SK-N-SH (cell line): ENCODE measurements around the gene OST4. TPM values are rescaled to one million over a fixed set of nuclear protein-coding genes. Genes with fewer than 3 reads are reported as not detected.

ENCODE experiments used
- CTCF ChIA-PET: fragments of 300-600, 350-600 bp; formaldehyde crosslinking; extraction: SDS; loops from one replicate; lab custom pipeline; 2021; lab: Yijun Ruan, JAX
- POLR2A ChIA-PET: fragments of 350-600 bp; sonication (Branson Sonifier 250); formaldehyde crosslinking; extraction: SDS; loops from one replicate; lab custom pipeline; 2020; ENCODE audit warnings: antibody characterized with exemption, inconsistent platforms; lab: Yijun Ruan, JAX
- DNase-seq: peaks from one replicate; pipeline ENCODE4 v3.0.0; 2012
- H2AFZ ChIP-seq: fragments of 200-600 bp; sonication (generic); 2 replicates; pipeline ENCODE4 v1.8.1; 2016; ENCODE audit warnings: antibody characterized with exemption, mild to moderate bottlenecking, low read depth
- H3F3A ChIP-seq: fragments of 200-600 bp; sonication (generic); replicated peaks from 2 replicates; pipeline ENCODE3; 2016; ENCODE audit warnings: antibody characterized with exemption, mild to moderate bottlenecking; ENCODE audit not compliant: insufficient read depth
- H3K27ac ChIP-seq, 2 experiments: fragments of 200-500 bp in 1 of 2; fragments of 200-600 bp in 1 of 2; sonication (Bioruptor generic) in 1 of 2; sonication (generic), shearing (Covaris generic) in 1 of 2; 2 replicates each; pipeline versions ENCODE4 v1.5.1 to v1.6.1; 2014 to 2016; ENCODE audit warnings: low read depth in 2 of 2, inconsistent platforms in 1 of 2, low read length in 1 of 2, mild to moderate bottlenecking in 1 of 2, mixed read lengths in 1 of 2
- H3K27me3 ChIP-seq: fragments of 200-600 bp; sonication (generic), shearing (Covaris generic); 2 replicates; pipeline ENCODE4 v1.6.1; 2016; ENCODE audit warnings: mixed run types; ENCODE audit not compliant: insufficient read depth
- H3K36me3 ChIP-seq, 2 experiments: fragments of 200-500 bp in 1 of 2; fragments of 200-600 bp in 1 of 2; sonication (Bioruptor generic) in 1 of 2; sonication (generic) in 1 of 2; replicated peaks in 1 of 2; 2 replicates each; pipeline versions ENCODE3 to v1.5.1; 2014 to 2016; ENCODE audit warnings: low read length in 1 of 2, mild to moderate bottlenecking in 1 of 2; ENCODE audit not compliant: insufficient read depth in 2 of 2, control insufficient read depth in 1 of 2
- H3K4me1 ChIP-seq, 2 experiments: fragments of 200-500 bp in 1 of 2; fragments of 200-600 bp in 1 of 2; sonication (Bioruptor generic) in 1 of 2; sonication (generic), shearing (Covaris generic) in 1 of 2; 2 replicates each; pipeline versions ENCODE4 v1.5.1 to v1.6.1; 2014 to 2016; ENCODE audit warnings: low read depth in 1 of 2, low read length in 1 of 2, mixed run types in 1 of 2; ENCODE audit not compliant: insufficient read depth in 2 of 2, control insufficient read depth in 1 of 2
- H3K4me2 ChIP-seq: fragments of 200-600 bp; sonication (generic), shearing (Covaris generic); 2 replicates; pipeline ENCODE4 v1.6.1; 2017; ENCODE audit warnings: mixed run types
- H3K4me3 ChIP-seq, 2 experiments: fragments of 200-500 bp in 1 of 2; fragments of 200-600 bp in 1 of 2; sonication (Bioruptor generic) in 1 of 2; sonication (generic), shearing (Covaris generic) in 1 of 2; 2 replicates each; pipeline versions ENCODE4 v1.5.1 to v1.8.1; 2014 to 2016; ENCODE audit warnings: low read depth in 2 of 2, inconsistent platforms in 1 of 2, low read length in 1 of 2, mild to moderate bottlenecking in 1 of 2, mixed read lengths in 1 of 2, moderate library complexity in 1 of 2
- H3K79me2 ChIP-seq: fragments of 200-600 bp; sonication (generic); 2 replicates; pipeline ENCODE4 v1.8.1; 2017; ENCODE audit warnings: mild to moderate bottlenecking; ENCODE audit not compliant: insufficient read depth
- H3K9ac ChIP-seq: fragments of 200-600 bp; sonication (generic); 2 replicates; pipeline ENCODE4 v1.6.1; 2017; ENCODE audit warnings: mixed run types
- H3K9me2 ChIP-seq: fragments of 200-600 bp; sonication (generic); 2 replicates; pipeline ENCODE4 v1.6.1; 2017; ENCODE audit warnings: mixed run types
- H3K9me3 ChIP-seq: fragments of 200-600 bp; sonication (generic); 2 replicates; pipeline ENCODE4 v1.6.1; 2017; ENCODE audit warnings: mixed run types, mild to moderate bottlenecking, moderate library complexity
- H4K20me1 ChIP-seq: fragments of 200-600 bp; sonication (generic); 2 replicates; pipeline ENCODE4 v1.6.1; 2017; ENCODE audit warnings: mild to moderate bottlenecking, mixed run types; ENCODE audit not compliant: insufficient read depth
- EZH2phosphoT487 ChIP-seq: fragments of 200-600 bp; sonication (generic); IDR thresholded peaks from 2 replicates; pipeline ENCODE4 v1.6.1; 2017; ENCODE audit warnings: low read depth, mixed run types, mild to moderate bottlenecking, antibody characterized with exemption, moderate library complexity, borderline replicate concordance
- FOSL2 ChIP-seq: IDR thresholded peaks from 2 replicates; pipeline ENCODE4 v1.4.0; 2012; ENCODE audit warnings: low read depth, mild to moderate bottlenecking, moderate library complexity, borderline replicate concordance
- FOXM1 ChIP-seq: IDR thresholded peaks from 2 replicates; pipeline ENCODE4 v1.4.0; 2012; ENCODE audit warnings: low read depth, mild to moderate bottlenecking
- GATA2 ChIP-seq: sonication (generic); formaldehyde crosslinking; IDR thresholded peaks from 2 replicates; pipeline ENCODE4 v1.5.0; 2020; ENCODE audit warnings: mild to moderate bottlenecking, missing genetic modification reagents
- PBX3 ChIP-seq: IDR thresholded peaks from 2 replicates; pipeline ENCODE4; 2012
- POLR2AphosphoS5 ChIP-seq: IDR thresholded peaks from 2 replicates; pipeline ENCODE4 v1.6.1; 2012; ENCODE audit warnings: low read depth, low read length
- RAD21 ChIP-seq: IDR thresholded peaks from 2 replicates; pipeline ENCODE4 v1.6.1; 2012; ENCODE audit warnings: mild to moderate bottlenecking, low read length
- REST ChIP-seq: IDR thresholded peaks from 2 replicates; pipeline ENCODE4 v1.6.1; 2012; ENCODE audit warnings: mild to moderate bottlenecking, low read depth, low read length, moderate library complexity
- TAF1 ChIP-seq: IDR thresholded peaks from 2 replicates; pipeline ENCODE4 v1.6.1; 2012; ENCODE audit warnings: low read depth, mild to moderate bottlenecking, low read length, moderate library complexity, borderline replicate concordance
- USF2 ChIP-seq: fragments of 150-350 bp; IDR thresholded peaks from 2 replicates; pipeline ENCODE4 v1.6.1; 2017; ENCODE audit warnings: antibody characterized with exemption, low read length, low read depth, borderline replicate concordance
- YY1 ChIP-seq: IDR thresholded peaks from 2 replicates; pipeline ENCODE4 v1.4.0; 2012; ENCODE audit warnings: low read depth, mild to moderate bottlenecking
- WGBS: methylation state at CpG from one replicate; pipeline ENCODE4 v1.1.6; 2017; ENCODE audit warnings: low lambda C conversion rate; 5-methylcytosine and 5-hydroxymethylcytosine counted together
- polyA plus RNA-seq, 3 experiments: library from polyadenylated mRNA; depleted of rRNA; stranded (reverse); fragments of >200 nt; gene quantifications; 2 replicates each; pipeline ENCODE4 v1.2.3, GENCODE V29; 2012

OST4 gene
- polyA plus RNA-seq, 1 of the 3 experiments (the other 2 are of a cell fraction), result 1,851 TPM

- Histone ChIP-seq H3K27ac (peak overlapping the region; percentile 89 to 98), H3K79me2 (peaks cover 36% of the 10 kb centered on the region), H3K27me3 (no peaks in the 10 kb centered on the region), H3K9ac (no peak overlapping the region), H3F3A (peaks cover 12% of the 10 kb centered on the region), H3K9me3 (no peaks in the 10 kb centered on the region), H3K36me3 (peaks cover 16 to 26% of the 10 kb centered on the region in 2 experiments), H4K20me1 (peaks cover 14% of the 10 kb centered on the region), H3K4me1 (peaks cover 50 to 80% of the 10 kb centered on the region in 2 experiments), H3K9me2 (no peaks in the 10 kb centered on the region), H3K4me2 (peak overlapping the region; percentile 89), H3K4me3 (peak overlapping the region in 1 of 2 experiments; percentile 98; a peak in 2 of 4 replicates), H2AFZ (peak overlapping the region; percentile 68; the same call in 1 of the 2 replicates)
- no peak for DNase-seq
- 57% methylated on average over 5 of the region's 5 CpGs for WGBS
- POLR2A ChIA-PET, result interaction anchor here (0.6 to 5.7 kb wide), 10 partner anchors 9 to 422 kb away, joined by 3 to 80 read pairs (median 16); partner anchors contain the start of genes ABHD1, AGBL5, FNDC4 and GTF3C2
- CTCF ChIA-PET, result interaction anchor here (0.7 to 18.5 kb wide), 8 partner anchors 10 to 235 kb away, joined by 3 to 227 read pairs (median 4); partner anchors contain the start of genes AGBL5, EMILIN1 and KHK
- TF ChIP-seq REST (no peak), YY1 (no peak), PBX3 (no peak), POLR2AphosphoS5 (no peak), FOSL2 (no peak), EZH2phosphoT487 (no peak), TAF1 (no peak), USF2 (no peak), FOXM1 (no peak), RAD21 (no peak), GATA2 (no peak)
Observed at GRCh38 chr2:27072920-27073319, 1.5 kb upstream of the OST4 start.
